ENCODE measurements around the gene CPNE7.

Gene CPNE7

GRCh38 chr16:89606006-89606405 is 30.4 kb downstream of the CPNE7 start:
- H3K27ac ChIP-seq (ENCODE audit: low read length), result no peak overlapping the region
- H4K20me1 ChIP-seq (ENCODE audit: insufficient read depth, low read length), result no peaks in the 10 kb centered on the region
- H3K4me3 ChIP-seq (ENCODE audit: low read length), result no peak overlapping the region
- no peak overlapping the region for H3K4me2 ChIP-seq (ENCODE audit: low read length)
- no peaks in the 10 kb centered on the region for H3K79me2 ChIP-seq (ENCODE audit: low read length)
- no peaks in the 10 kb centered on the region for H3K27me3 ChIP-seq (ENCODE audit: low read depth, low read length)
- no peak for TF ChIP-seq EZH2phosphoT487 (IDR thresholded peaks at IDR 0.05; ENCODE audit: low read depth)
- TF ChIP-seq, protein P1, sequence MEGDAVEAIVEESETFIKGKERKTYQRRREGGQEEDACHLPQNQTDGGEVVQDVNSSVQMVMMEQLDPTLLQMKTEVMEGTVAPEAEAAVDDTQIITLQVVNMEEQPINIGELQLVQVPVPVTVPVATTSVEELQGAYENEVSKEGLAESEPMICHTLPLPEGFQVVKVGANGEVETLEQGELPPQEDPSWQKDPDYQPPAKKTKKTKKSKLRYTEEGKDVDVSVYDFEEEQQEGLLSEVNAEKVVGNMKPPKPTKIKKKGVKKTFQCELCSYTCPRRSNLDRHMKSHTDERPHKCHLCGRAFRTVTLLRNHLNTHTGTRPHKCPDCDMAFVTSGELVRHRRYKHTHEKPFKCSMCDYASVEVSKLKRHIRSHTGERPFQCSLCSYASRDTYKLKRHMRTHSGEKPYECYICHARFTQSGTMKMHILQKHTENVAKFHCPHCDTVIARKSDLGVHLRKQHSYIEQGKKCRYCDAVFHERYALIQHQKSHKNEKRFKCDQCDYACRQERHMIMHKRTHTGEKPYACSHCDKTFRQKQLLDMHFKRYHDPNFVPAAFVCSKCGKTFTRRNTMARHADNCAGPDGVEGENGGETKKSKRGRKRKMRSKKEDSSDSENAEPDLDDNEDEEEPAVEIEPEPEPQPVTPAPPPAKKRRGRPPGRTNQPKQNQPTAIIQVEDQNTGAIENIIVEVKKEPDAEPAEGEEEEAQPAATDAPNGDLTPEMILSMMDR (IDR thresholded peaks at IDR 0.05; ENCODE audit: low read depth, low read length), result no peak
- no peak overlapping the region for H2AFZ ChIP-seq (ENCODE audit: low read depth, low read length)
- no peaks in the 10 kb centered on the region for H3K36me3 ChIP-seq (replicated peaks; ENCODE audit: low read depth, low read length)
- no peaks in the 10 kb centered on the region for H3K9me3 ChIP-seq (ENCODE audit: insufficient read depth, low read length)
- H3K9ac ChIP-seq (ENCODE audit: low read length), result no peak overlapping the region
- no peaks in the 10 kb centered on the region for H3K4me1 ChIP-seq (ENCODE audit: low read length)

DNA sequence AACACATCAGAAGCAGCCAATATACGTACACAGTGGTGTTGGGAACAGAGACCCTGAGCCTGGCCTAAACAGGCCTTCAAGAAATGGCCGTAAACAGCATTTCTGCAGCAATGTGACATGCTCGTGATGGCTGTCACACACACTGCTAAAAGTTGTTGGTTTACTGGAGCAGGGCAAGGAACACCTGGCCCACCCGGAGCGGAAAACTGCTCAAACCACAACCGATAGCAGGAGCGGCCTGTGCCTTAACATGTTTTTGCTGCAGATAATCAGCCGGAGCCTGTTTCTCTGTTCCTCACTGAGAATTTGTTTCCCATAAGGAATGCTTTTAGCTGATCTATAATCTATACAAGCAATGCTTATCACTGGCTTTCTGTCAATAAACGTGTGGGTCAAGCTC is 31.9 kb downstream of the CPNE7 start:
- H4K20me1 ChIP-seq (ENCODE audit: insufficient read depth, low read length), result no peaks in the 10 kb centered on the region
- no peaks in the 10 kb centered on the region for H3K36me3 ChIP-seq (replicated peaks; ENCODE audit: low read depth, low read length)
- H3K4me2 ChIP-seq (ENCODE audit: low read length), result no peak overlapping the region
- TF ChIP-seq EZH2phosphoT487 (IDR thresholded peaks at IDR 0.05; ENCODE audit: low read depth), result no peak
- TF ChIP-seq, protein P1 (IDR thresholded peaks at IDR 0.05; ENCODE audit: low read depth, low read length), result no peak
- no peak overlapping the region for H3K27ac ChIP-seq (ENCODE audit: low read length)
- no peak overlapping the region for H3K9ac ChIP-seq (ENCODE audit: low read length)
- H3K9me3 ChIP-seq (ENCODE audit: insufficient read depth, low read length), result no peaks in the 10 kb centered on the region
- no peaks in the 10 kb centered on the region for H3K79me2 ChIP-seq (ENCODE audit: low read length)
- no peaks in the 10 kb centered on the region for H3K4me1 ChIP-seq (ENCODE audit: low read length)
- H3K4me3 ChIP-seq (ENCODE audit: low read length), result no peak overlapping the region
- H3K27me3 ChIP-seq (ENCODE audit: low read depth, low read length), result no peaks in the 10 kb centered on the region
- H2AFZ ChIP-seq (ENCODE audit: low read depth, low read length), result no peak overlapping the region

DNA sequence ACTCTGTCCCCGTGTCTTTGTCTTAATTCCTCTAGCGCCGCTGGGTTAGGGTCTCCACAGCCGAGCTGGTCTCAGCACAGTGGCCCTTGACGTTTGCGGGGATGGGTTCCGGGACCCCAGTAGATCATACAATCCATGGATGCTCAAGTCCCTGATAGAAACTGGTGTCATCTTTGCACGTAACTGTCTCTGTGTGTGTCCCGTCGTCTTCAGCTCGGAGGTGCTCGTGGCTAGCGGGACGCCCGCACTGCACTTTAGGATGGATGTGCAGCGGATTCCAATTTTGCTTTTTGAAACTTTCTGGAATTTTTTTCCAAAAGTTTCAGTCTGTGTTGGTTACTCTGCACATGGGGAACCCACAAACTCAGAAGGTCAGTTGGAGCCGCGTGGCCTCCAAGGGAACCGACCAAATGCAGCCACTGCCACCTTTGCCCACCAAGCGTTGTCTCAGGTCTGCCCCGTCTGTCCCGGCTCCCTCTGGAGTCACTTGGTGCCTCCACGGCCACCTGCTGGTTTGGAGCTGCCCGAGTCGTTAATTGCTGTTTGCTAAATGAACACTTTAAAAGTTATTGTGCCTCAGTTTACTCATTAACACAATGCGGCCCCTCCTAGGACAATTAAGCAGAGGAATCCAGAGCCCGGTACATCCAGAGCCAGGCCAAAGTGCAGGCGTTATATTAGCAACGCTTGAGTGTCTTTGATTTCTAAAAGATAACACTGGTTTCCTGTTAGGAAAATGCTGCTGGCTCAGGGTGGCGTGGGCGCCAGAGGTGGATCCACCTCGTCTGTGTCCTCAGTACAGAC is 32.6 kb downstream of the CPNE7 start:
- H3K27ac ChIP-seq (ENCODE audit: low read length), result no peak overlapping the region
- no peaks in the 10 kb centered on the region for H3K27me3 ChIP-seq (ENCODE audit: low read depth, low read length)
- no peak overlapping the region for H3K9ac ChIP-seq (ENCODE audit: low read length)
- no peak overlapping the region for H3K4me2 ChIP-seq (ENCODE audit: low read length)
- H2AFZ ChIP-seq (ENCODE audit: low read depth, low read length), result no peak overlapping the region
- no peaks in the 10 kb centered on the region for H3K79me2 ChIP-seq (ENCODE audit: low read length)
- no peaks in the 10 kb centered on the region for H4K20me1 ChIP-seq (ENCODE audit: insufficient read depth, low read length)
- no peaks in the 10 kb centered on the region for H3K9me3 ChIP-seq (ENCODE audit: insufficient read depth, low read length)
- no peak overlapping the region for H3K4me3 ChIP-seq (ENCODE audit: low read length)
- no peaks in the 10 kb centered on the region for H3K36me3 ChIP-seq (replicated peaks; ENCODE audit: low read depth, low read length)
- TF ChIP-seq, protein P1 (IDR thresholded peaks at IDR 0.05; ENCODE audit: low read depth, low read length), result no peak
- TF ChIP-seq EZH2phosphoT487 (IDR thresholded peaks at IDR 0.05; ENCODE audit: low read depth), result no peak
- no peaks in the 10 kb centered on the region for H3K4me1 ChIP-seq (ENCODE audit: low read length)

DNA sequence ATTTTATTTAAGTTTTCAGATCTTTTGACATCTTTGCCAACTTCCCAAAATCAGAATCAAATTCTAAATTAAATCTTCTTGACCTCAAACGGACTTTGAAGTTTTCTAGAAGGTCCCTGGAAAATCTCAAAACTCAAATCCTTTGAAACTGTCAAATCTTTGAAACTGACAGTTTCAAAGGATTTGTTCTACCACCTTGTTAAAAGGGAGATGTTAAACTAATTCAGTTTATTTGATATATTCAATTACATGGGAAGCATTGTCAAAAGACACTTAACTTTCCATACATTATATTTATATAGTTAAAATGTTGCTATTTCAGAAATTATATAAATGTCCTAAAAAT is 34.5 kb downstream of the CPNE7 start:
- Histone ChIP-seq H3K4me3 (ENCODE audit: low read length) (no peak overlapping the region), H3K9me3 (ENCODE audit: insufficient read depth, low read length) (no peaks in the 10 kb centered on the region), H4K20me1 (ENCODE audit: insufficient read depth, low read length) (no peaks in the 10 kb centered on the region), H3K36me3 (replicated peaks; ENCODE audit: low read depth, low read length) (no peaks in the 10 kb centered on the region), H2AFZ (ENCODE audit: low read depth, low read length) (no peak overlapping the region), H3K4me2 (ENCODE audit: low read length) (no peak overlapping the region), H3K9ac (ENCODE audit: low read length) (no peak overlapping the region), H3K79me2 (ENCODE audit: low read length) (no peaks in the 10 kb centered on the region), H3K27me3 (ENCODE audit: low read depth, low read length) (no peaks in the 10 kb centered on the region), H3K27ac (ENCODE audit: low read length) (no peak overlapping the region), H3K4me1 (ENCODE audit: low read length) (no peaks in the 10 kb centered on the region)
- TF ChIP-seq, protein P1 (IDR thresholded peaks at IDR 0.05; ENCODE audit: low read depth, low read length), result no peak
- no peak for TF ChIP-seq EZH2phosphoT487 (IDR thresholded peaks at IDR 0.05; ENCODE audit: low read depth)
